IMR-90 (cell line): Measurements from ENCODE around the gene UBE3A. TPM values are rescaled to one million over a fixed set of nuclear protein-coding genes. Genes with fewer than 3 reads are reported as not detected.
A peak's percentile ranks its signal among the peaks of the same experiment; 100 is the strongest.

Experiments
- ATAC-seq: fragments of 200-7000 bp; cut with Tn5 transposase; 2 replicates; pipeline ENCODE4 v1.9.1; 2020; ENCODE audit warnings: low read depth, mild to moderate bottlenecking, moderate library complexity
- BruUV-seq: library from RNA; stranded (reverse); fragments of 400-500 nt; replicated peaks from 2 replicates; lab custom pipeline; 2021; lab: Mats Ljungman, UMichigan
- CTCF ChIA-PET: fragments of 300-600 bp; formaldehyde crosslinking; extraction: SDS; loops from one replicate; lab custom pipeline; 2021; ENCODE audit warnings: antibody characterized with exemption; lab: Yijun Ruan, JAX
- POLR2A ChIA-PET: fragments of 300-600 bp; sonication (Branson Sonifier 250); formaldehyde crosslinking; loops from one replicate; lab custom pipeline; 2022; ENCODE audit warnings: antibody characterized with exemption; ENCODE audit not compliant: unreplicated experiment; lab: Charles Lee
- DNase-seq: peaks from one replicate; pipeline ENCODE4 v3.0.0; 2013
- H2AFZ ChIP-seq: replicated peaks from 2 replicates; pipeline ENCODE3; 2013; ENCODE audit warnings: low read length, mild to moderate bottlenecking; ENCODE audit not compliant: poor library complexity
- H2AK5ac ChIP-seq: 2 replicates; pipeline ENCODE4 v1.6.1; 2013; ENCODE audit warnings: low read depth, low read length, inconsistent platforms
- H2AK9ac ChIP-seq: replicated peaks from 2 replicates; pipeline ENCODE3; 2013; ENCODE audit warnings: mild to moderate bottlenecking, low read depth, low read length, moderate library complexity; ENCODE audit not compliant: poor library complexity
- H2BK120ac ChIP-seq: 2 replicates; pipeline ENCODE4 v1.6.1; 2013; ENCODE audit warnings: low read depth, low read length, inconsistent platforms
- H2BK15ac ChIP-seq: 3 replicates; pipeline ENCODE4 v1.6.1; 2013; ENCODE audit warnings: low read depth, low read length, inconsistent platforms
- H2BK20ac ChIP-seq: 2 replicates; pipeline ENCODE4 v1.6.1; 2013; ENCODE audit warnings: low read depth, mild to moderate bottlenecking, inconsistent platforms, low read length, moderate library complexity
- H2BK5ac ChIP-seq: 2 replicates; pipeline ENCODE4 v1.6.1; 2013; ENCODE audit warnings: mild to moderate bottlenecking, low read depth, low read length, inconsistent platforms; ENCODE audit not compliant: poor library complexity, severe bottlenecking
- H3K14ac ChIP-seq: replicated peaks from 2 replicates; pipeline ENCODE4 v1.6.1; 2013; ENCODE audit warnings: low read depth, low read length, inconsistent platforms
- H3K18ac ChIP-seq: 2 replicates; pipeline ENCODE4 v1.6.1; 2013; ENCODE audit warnings: low read depth, low read length, control low read depth
- H3K23ac ChIP-seq: 2 replicates; pipeline ENCODE4 v1.6.1; 2013; ENCODE audit warnings: low read depth, low read length, inconsistent platforms
- H3K27ac ChIP-seq: 2 replicates; pipeline ENCODE4 v1.5.1; 2013; ENCODE audit warnings: mild to moderate bottlenecking, control low read depth, low read length; ENCODE audit not compliant: insufficient read depth
- H3K27me3 ChIP-seq: 2 replicates; pipeline ENCODE4 v1.6.1; 2013; ENCODE audit warnings: low read length; ENCODE audit not compliant: control insufficient read depth, insufficient read depth
- H3K36me3 ChIP-seq: 2 replicates; pipeline ENCODE4 v1.6.1; 2013; ENCODE audit warnings: low read length, mixed read lengths; ENCODE audit not compliant: control insufficient read depth, insufficient read depth
- H3K4ac ChIP-seq: 2 replicates; pipeline ENCODE4 v1.6.1; 2013; ENCODE audit warnings: low read depth, low read length, inconsistent platforms
- H3K4me1 ChIP-seq: 2 replicates; pipeline ENCODE4 v1.6.1; 2013; ENCODE audit warnings: low read length, mixed read lengths; ENCODE audit not compliant: control insufficient read depth, insufficient read depth
- H3K4me2 ChIP-seq: 2 replicates; pipeline ENCODE4 v1.6.1; 2013; ENCODE audit warnings: low read depth, mild to moderate bottlenecking, control low read depth, low read length, moderate library complexity
- H3K4me3 ChIP-seq: 2 replicates; pipeline ENCODE4 v1.5.1; 2013; ENCODE audit warnings: low read depth, mild to moderate bottlenecking, control low read depth, low read length, moderate library complexity; ENCODE audit not compliant: insufficient read depth
- H3K56ac ChIP-seq: 2 replicates; pipeline ENCODE4 v1.6.1; 2013; ENCODE audit warnings: low read length, inconsistent platforms; ENCODE audit not compliant: insufficient read depth; ENCODE audit errors: extremely low read depth
- H3K79me1 ChIP-seq, 2 experiments: 2 replicates each; pipeline ENCODE4 v1.6.1; 2013; ENCODE audit warnings: low read length in 2 of 2, inconsistent platforms in 1 of 2, low read depth in 1 of 2
- H3K9ac ChIP-seq: 2 replicates; pipeline ENCODE4 v1.6.1; 2013; ENCODE audit warnings: low read depth, low read length, control low read depth
- H3K9me1 ChIP-seq: 2 replicates; pipeline ENCODE4 v1.6.1; 2013; ENCODE audit warnings: low read length, inconsistent platforms; ENCODE audit not compliant: insufficient read depth
- H3K9me3 ChIP-seq: 2 replicates; pipeline ENCODE4 v1.6.1; 2013; ENCODE audit warnings: low read length; ENCODE audit not compliant: control insufficient read depth, insufficient read depth
- H4K20me1 ChIP-seq: 2 replicates; pipeline ENCODE4 v1.6.1; 2013; ENCODE audit warnings: low read length, inconsistent platforms; ENCODE audit not compliant: insufficient read depth
- H4K5ac ChIP-seq: 2 replicates; pipeline ENCODE4 v1.6.1; 2013; ENCODE audit warnings: mild to moderate bottlenecking, low read depth, low read length, control low read depth
- H4K8ac ChIP-seq, 2 experiments: 2 replicates each; pipeline ENCODE4 v1.6.1; 2013; ENCODE audit warnings: low read depth in 2 of 2, low read length in 2 of 2, control low read depth in 1 of 2, inconsistent platforms in 1 of 2
- H4K91ac ChIP-seq: 2 replicates; pipeline ENCODE4 v1.6.1; 2013; ENCODE audit warnings: low read depth, low read length, inconsistent platforms; ENCODE audit not compliant: insufficient read depth
- BHLHE40 ChIP-seq: fragments of 150-350 bp; IDR thresholded peaks from 2 replicates; pipeline ENCODE4 v1.6.1; 2016; ENCODE audit warnings: mild to moderate bottlenecking, low read depth, low read length
- CEBPB ChIP-seq: IDR thresholded peaks from 2 replicates; pipeline ENCODE4 v1.6.1; 2012; ENCODE audit warnings: low read depth, low read length, improper control_type of control experiment
- CHD1 ChIP-seq: IDR thresholded peaks from 2 replicates; pipeline ENCODE4 v1.6.1; 2012; ENCODE audit warnings: low read depth, low read length, improper control_type of control experiment
- CTCF ChIP-seq: conservative IDR thresholded peaks from 2 replicates; pipeline ENCODE4 v1.5.1; 2012; ENCODE audit warnings: mild to moderate bottlenecking, low read depth, low read length, improper control_type of control experiment
- FOS ChIP-seq: fragments of 150-350 bp; IDR thresholded peaks from 2 replicates; pipeline ENCODE4 v1.6.1; 2016; ENCODE audit warnings: low read depth, low read length
- MAFK ChIP-seq: IDR thresholded peaks from 2 replicates; pipeline ENCODE4 v1.6.1; 2012; ENCODE audit warnings: low read depth, low read length, improper control_type of control experiment
- MAZ ChIP-seq: IDR thresholded peaks from 2 replicates; pipeline ENCODE4 v1.6.1; 2012; ENCODE audit warnings: low read depth, mild to moderate bottlenecking, low read length, improper control_type of control experiment, moderate library complexity, borderline replicate concordance
- MXI1 ChIP-seq: IDR thresholded peaks from 2 replicates; pipeline ENCODE4 v1.6.1; 2012; ENCODE audit warnings: low read depth, mild to moderate bottlenecking, low read length, moderate library complexity, borderline replicate concordance
- NFE2L2 ChIP-seq: fragments of 150-350 bp; IDR thresholded peaks from 2 replicates; pipeline ENCODE4 v1.6.1; 2016; ENCODE audit warnings: low read depth, mild to moderate bottlenecking, low read length
- POLR2A ChIP-seq: IDR thresholded peaks from 2 replicates; pipeline ENCODE4 v1.6.1; 2012; ENCODE audit warnings: mild to moderate bottlenecking, low read depth, low read length
- RAD21 ChIP-seq: IDR thresholded peaks from 2 replicates; pipeline ENCODE4 v1.6.1; 2012; ENCODE audit warnings: low read length, improper control_type of control experiment
- RCOR1 ChIP-seq: IDR thresholded peaks from 2 replicates; pipeline ENCODE4 v1.6.1; 2012; ENCODE audit warnings: mild to moderate bottlenecking, low read length, improper control_type of control experiment; ENCODE audit not compliant: insufficient replicate concordance
- RFX5 ChIP-seq: IDR thresholded peaks from 2 replicates; pipeline ENCODE4 v1.8.0; 2012; ENCODE audit warnings: low read depth, mild to moderate bottlenecking, low read length, moderate library complexity
- SMC3 ChIP-seq: fragments of 150-350 bp; IDR thresholded peaks from 2 replicates; pipeline ENCODE4 v1.6.1; 2016; ENCODE audit warnings: low read depth, mild to moderate bottlenecking, antibody characterized with exemption, low read length, moderate library complexity
- USF2 ChIP-seq: fragments of 150-350 bp; IDR thresholded peaks from 2 replicates; pipeline ENCODE4 v1.6.1; 2017; ENCODE audit warnings: mild to moderate bottlenecking, antibody characterized with exemption, low read length, low read depth
- WGBS, 2 experiments: methylation state at CpG; one replicate each; pipeline versions ENCODE4 v1.1.5 to v1.1.7; 2013; ENCODE audit warnings: missing lambda C conversion rate in 2 of 2; ENCODE audit not compliant: insufficient read length in 1 of 2; ENCODE audit errors: extremely low coverage in 2 of 2; 5-methylcytosine and 5-hydroxymethylcytosine counted together
- dilution Hi-C: fragments of 300-500 bp; cut with HindIII; formaldehyde crosslinking; loops from one replicate; pipeline ENCODE4 v1.14.3; 2018; ENCODE audit warnings: low sequenced_read_pairs; ENCODE audit not compliant: unreplicated experiment
- in situ Hi-C: fragments of 300-500 bp; cut with MboI; formaldehyde crosslinking; loops from 3 replicates; pipeline ENCODE4 v1.14.3; 2019; ENCODE audit warnings: low sequenced_read_pairs, inconsistent platforms, mixed read lengths
- intact Hi-C: fragments of 100-400 bp; cut with micrococcal nuclease; formaldehyde crosslinking; loops from 2 replicates; pipeline ENCODE4 v1.10.0; 2022
- polyA plus RNA-seq, 3 experiments: library from polyadenylated mRNA; depleted of rRNA; stranded (reverse); fragments of >200 nt; gene quantifications; 2 replicates each; pipeline ENCODE4 v1.2.3, GENCODE V29; 2012; ENCODE audit warnings: low replicate concordance in 1 of 3
- total RNA-seq: library from RNA; depleted of rRNA; stranded (reverse); fragments of >200 nt; gene quantifications from 2 replicates; pipeline ENCODE4 v1.2.3, GENCODE V29; 2012
- TF ChIP-seq, protein P1 (sequence below): fragments of 150-350 bp; IDR thresholded peaks from 2 replicates; pipeline ENCODE4 v1.6.1; 2016; ENCODE audit warnings: low read depth, mild to moderate bottlenecking, low read length, moderate library complexity, borderline replicate concordance

Gene UBE3A
- total and polyA plus RNA-seq, 2 of the 4 experiments (the other 2 are of a cell fraction), result 19.3 to 53.2 TPM

GRCh38 chr15:25416693-25417092 is 22.1 kb downstream of the UBE3A start:
- TF ChIP-seq BHLHE40 (no peak), POLR2A (no peak), CHD1 (no peak), SMC3 (no peak), RCOR1 (no peak), FOS (no peak), CTCF (no peak), RFX5 (no peak), MAFK (no peak), MAZ (no peak), MXI1 (no peak), RAD21 (no peak), CEBPB (no peak), NFE2L2 (no peak), USF2 (no peak)
- TF ChIP-seq, protein P1, sequence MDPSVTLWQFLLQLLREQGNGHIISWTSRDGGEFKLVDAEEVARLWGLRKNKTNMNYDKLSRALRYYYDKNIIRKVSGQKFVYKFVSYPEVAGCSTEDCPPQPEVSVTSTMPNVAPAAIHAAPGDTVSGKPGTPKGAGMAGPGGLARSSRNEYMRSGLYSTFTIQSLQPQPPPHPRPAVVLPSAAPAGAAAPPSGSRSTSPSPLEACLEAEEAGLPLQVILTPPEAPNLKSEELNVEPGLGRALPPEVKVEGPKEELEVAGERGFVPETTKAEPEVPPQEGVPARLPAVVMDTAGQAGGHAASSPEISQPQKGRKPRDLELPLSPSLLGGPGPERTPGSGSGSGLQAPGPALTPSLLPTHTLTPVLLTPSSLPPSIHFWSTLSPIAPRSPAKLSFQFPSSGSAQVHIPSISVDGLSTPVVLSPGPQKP, result no peak
- Histone ChIP-seq H4K20me1 (peaks cover 54% of the 10 kb centered on the region), H3K4me1 (peaks cover 2% of the 10 kb centered on the region; the same call in 1 of the 2 replicates), H3K56ac (no peak overlapping the region), H2AK9ac (no peak overlapping the region), H3K4me2 (no peak overlapping the region), H2BK20ac (no peak overlapping the region), H2AFZ (no peak overlapping the region), H3K23ac (no peak overlapping the region), H2BK15ac (no peak overlapping the region), H2BK120ac (no peak overlapping the region), H3K18ac (no peak overlapping the region), H4K8ac (no peak overlapping the region), H2AK5ac (no peak overlapping the region), H3K4ac (no peak overlapping the region), H4K91ac (no peak overlapping the region), H3K14ac (no peak overlapping the region), H4K5ac (no peak overlapping the region), H3K27me3 (no peaks in the 10 kb centered on the region), H3K9me1 (peaks cover 4% of the 10 kb centered on the region; the same call in 1 of the 2 replicates), H3K9me3 (no peaks in the 10 kb centered on the region), H2BK5ac (no peak overlapping the region), H3K36me3 (no peaks in the 10 kb centered on the region; the same call in 1 of the 2 replicates), H3K27ac (no peak overlapping the region), H3K4me3 (no peak overlapping the region), H3K9ac (no peak overlapping the region), H3K79me1 (peaks cover 12 to 41% of the 10 kb centered on the region in 2 experiments)
- dilution Hi-C loops (no loop called here), intact Hi-C loops (no loop called here), in situ Hi-C loops (no loop called here)
- no TSS peak for BruUV-seq
- ATAC-seq, result no peak
- peak; percentile 24 for DNase-seq
- ChIA-PET CTCF (interaction anchor here (0.5 kb wide), 1 partner anchor 378 kb away, joined by 3 read pairs; no protein-coding TSS in a partner anchor), POLR2A (no interaction called here)
- 100% methylated on average over 1 of the region's 3 CpGs; no CpG with 5 or more reads in 1 of the 2 experiments for WGBS, 2 experiments
